HepG2 (cell line): Measurements from ENCODE around the gene BPIFB2. TPM values are rescaled to one million over a fixed set of nuclear protein-coding genes. Genes with fewer than 3 reads are reported as not detected.

ENCODE experiments used
- CAMTA2 ChIP-seq: sonication (generic); formaldehyde crosslinking; IDR thresholded peaks from 2 replicates; pipeline ENCODE4 v1.4.0; 2020; ENCODE audit warnings: mild to moderate bottlenecking, missing genetic modification reagents, borderline replicate concordance
- CSRNP1 ChIP-seq: sonication (generic); formaldehyde crosslinking; IDR thresholded peaks from 2 replicates; pipeline ENCODE4 v1.8.1; 2023; ENCODE audit warnings: mild to moderate bottlenecking, missing genetic modification reagents
- ELF3 ChIP-seq: IDR thresholded peaks from 2 replicates; pipeline ENCODE4 v1.6.1; 2016; ENCODE audit warnings: missing genetic modification reagents, missing compliant biosample characterization
- IRF2 ChIP-seq: IDR thresholded peaks from 2 replicates; pipeline ENCODE4 v1.6.1; 2018; ENCODE audit warnings: missing genetic modification reagents, missing compliant biosample characterization
- MIER3 ChIP-seq: IDR thresholded peaks from 2 replicates; pipeline ENCODE4 v1.6.1; 2016; ENCODE audit warnings: missing compliant biosample characterization, borderline replicate concordance
- NCOA1 ChIP-seq: sonication (generic); formaldehyde crosslinking; IDR thresholded peaks from 2 replicates; pipeline ENCODE4 v1.9.0; 2021; ENCODE audit warnings: missing genetic modification reagents
- RORA ChIP-seq: sonication (generic); formaldehyde crosslinking; IDR thresholded peaks from 2 replicates; pipeline ENCODE4 v1.5.0; 2020; ENCODE audit warnings: mild to moderate bottlenecking, missing genetic modification reagents, moderate library complexity
- SAP130 ChIP-seq: IDR thresholded peaks from 2 replicates; pipeline ENCODE4 v1.6.1; 2016; ENCODE audit warnings: low read depth
- SP4 ChIP-seq: sonication (generic); formaldehyde crosslinking; IDR thresholded peaks from 2 replicates; pipeline ENCODE4 v1.8.1; 2023; ENCODE audit warnings: mild to moderate bottlenecking, missing genetic modification reagents
- XBP1 ChIP-seq: sonication (generic); formaldehyde crosslinking; IDR thresholded peaks from 2 replicates; pipeline ENCODE4 v1.5.0; 2020; ENCODE audit warnings: missing genetic modification reagents
- ZFP1 ChIP-seq: IDR thresholded peaks from 2 replicates; pipeline ENCODE4 v1.6.1; 2016
- ZNF124 ChIP-seq: sonication (generic); formaldehyde crosslinking; IDR thresholded peaks from 2 replicates; pipeline ENCODE4 v1.4.0; 2020; ENCODE audit warnings: missing genetic modification reagents
- ZNF296 ChIP-seq: sonication (generic); formaldehyde crosslinking; conservative IDR thresholded peaks from 2 replicates; pipeline ENCODE4 v1.5.0; 2020; ENCODE audit warnings: mild to moderate bottlenecking, missing genetic modification reagents
- ZNF512B ChIP-seq: sonication (generic); formaldehyde crosslinking; IDR thresholded peaks from 2 replicates; pipeline ENCODE4 v1.5.1; 2020; ENCODE audit warnings: missing genetic modification reagents, mild to moderate bottlenecking, borderline replicate concordance
- polyA plus RNA-seq, 8 experiments: library from polyadenylated mRNA; depleted of rRNA in 3 of 8; stranded (reverse) in 7 of 8; unstranded in 1 of 8; fragments of >200 nt; fragmentation: Illumina TruSeq in 4 of 8; extraction: Trizol in 4 of 8; gene quantifications; 2 replicates each; pipeline versions ENCODE4 v1.2.1 to v1.2.3, GENCODE V29; 2011 to 2016; ENCODE audit warnings: low read depth in 4 of 8, missing spikeins in 1 of 8, mixed read lengths in 1 of 8; ENCODE audit not compliant: insufficient read depth in 1 of 8
- total RNA-seq, 5 experiments: library from RNA; depleted of rRNA; stranded (reverse); fragments of >200 nt; fragmentation: Illumina TruSeq; extraction: Trizol; gene quantifications; 2 replicates each; pipeline ENCODE4 v1.2.3, GENCODE V29; 2016; ENCODE audit warnings: low read depth in 1 of 5
- TF ChIP-seq, protein P1 (sequence below): sonication (generic); formaldehyde crosslinking; IDR thresholded peaks from 2 replicates; pipeline ENCODE4 v1.4.0; 2020; ENCODE audit warnings: missing genetic modification reagents, low read depth, mild to moderate bottlenecking, borderline replicate concordance
- TF ChIP-seq, protein P2 (sequence below): sonication (generic); formaldehyde crosslinking; IDR thresholded peaks from 2 replicates; pipeline ENCODE4 v1.4.0; 2020; ENCODE audit warnings: missing genetic modification reagents
- TF ChIP-seq, protein P3 (sequence below): sonication (generic); formaldehyde crosslinking; IDR thresholded peaks from 2 replicates; pipeline ENCODE4 v1.4.0; 2020; ENCODE audit warnings: low read depth, mild to moderate bottlenecking, missing genetic modification reagents

The BPIFB2 gene
- total and polyA plus RNA-seq, 2 of the 13 experiments (the other 11 are each of a cell fraction or from before 2014, with no cell fraction given): 54.5 to 902 TPM

- TF ChIP-seq NCOA1 (no peak), RORA (CRISPR knock-in tag) (no peak), XBP1 (0 out of 2 replicates have a peak, but pooled peaks have one; percentile 36), ZNF512B (CRISPR knock-in tag) (no peak), ZNF296 (CRISPR knock-in tag) (peak; percentile 99), CAMTA2 (no peak), ELF3 (CRISPR knock-in tag) (peak; percentile 99), IRF2 (peak; percentile 94), SAP130 (CRISPR knock-in tag) (peak; percentile 96), ZFP1 (peak; percentile 87; the same call in 1 of the 2 replicates), SP4 (peak; percentile 31; the same call in 1 of the 2 replicates), MIER3 (CRISPR knock-in tag) (peak; percentile 97; the same call in 1 of the 2 replicates), ZNF124 (peak; percentile 91), CSRNP1 (CRISPR knock-in tag) (no peak)
- TF ChIP-seq, protein P1, sequence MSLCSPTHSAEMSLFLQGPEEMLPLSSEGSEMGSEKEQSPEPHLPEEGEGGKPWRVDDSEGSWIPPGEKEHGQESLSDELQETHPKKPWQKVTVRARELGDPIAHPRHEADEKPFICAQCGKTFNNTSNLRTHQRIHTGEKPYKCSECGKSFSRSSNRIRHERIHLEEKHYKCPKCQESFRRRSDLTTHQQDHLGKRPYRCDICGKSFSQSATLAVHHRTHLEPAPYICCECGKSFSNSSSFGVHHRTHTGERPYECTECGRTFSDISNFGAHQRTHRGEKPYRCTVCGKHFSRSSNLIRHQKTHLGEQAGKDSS (CRISPR knock-in tag): peak; percentile 95
- TF ChIP-seq, protein P2, sequence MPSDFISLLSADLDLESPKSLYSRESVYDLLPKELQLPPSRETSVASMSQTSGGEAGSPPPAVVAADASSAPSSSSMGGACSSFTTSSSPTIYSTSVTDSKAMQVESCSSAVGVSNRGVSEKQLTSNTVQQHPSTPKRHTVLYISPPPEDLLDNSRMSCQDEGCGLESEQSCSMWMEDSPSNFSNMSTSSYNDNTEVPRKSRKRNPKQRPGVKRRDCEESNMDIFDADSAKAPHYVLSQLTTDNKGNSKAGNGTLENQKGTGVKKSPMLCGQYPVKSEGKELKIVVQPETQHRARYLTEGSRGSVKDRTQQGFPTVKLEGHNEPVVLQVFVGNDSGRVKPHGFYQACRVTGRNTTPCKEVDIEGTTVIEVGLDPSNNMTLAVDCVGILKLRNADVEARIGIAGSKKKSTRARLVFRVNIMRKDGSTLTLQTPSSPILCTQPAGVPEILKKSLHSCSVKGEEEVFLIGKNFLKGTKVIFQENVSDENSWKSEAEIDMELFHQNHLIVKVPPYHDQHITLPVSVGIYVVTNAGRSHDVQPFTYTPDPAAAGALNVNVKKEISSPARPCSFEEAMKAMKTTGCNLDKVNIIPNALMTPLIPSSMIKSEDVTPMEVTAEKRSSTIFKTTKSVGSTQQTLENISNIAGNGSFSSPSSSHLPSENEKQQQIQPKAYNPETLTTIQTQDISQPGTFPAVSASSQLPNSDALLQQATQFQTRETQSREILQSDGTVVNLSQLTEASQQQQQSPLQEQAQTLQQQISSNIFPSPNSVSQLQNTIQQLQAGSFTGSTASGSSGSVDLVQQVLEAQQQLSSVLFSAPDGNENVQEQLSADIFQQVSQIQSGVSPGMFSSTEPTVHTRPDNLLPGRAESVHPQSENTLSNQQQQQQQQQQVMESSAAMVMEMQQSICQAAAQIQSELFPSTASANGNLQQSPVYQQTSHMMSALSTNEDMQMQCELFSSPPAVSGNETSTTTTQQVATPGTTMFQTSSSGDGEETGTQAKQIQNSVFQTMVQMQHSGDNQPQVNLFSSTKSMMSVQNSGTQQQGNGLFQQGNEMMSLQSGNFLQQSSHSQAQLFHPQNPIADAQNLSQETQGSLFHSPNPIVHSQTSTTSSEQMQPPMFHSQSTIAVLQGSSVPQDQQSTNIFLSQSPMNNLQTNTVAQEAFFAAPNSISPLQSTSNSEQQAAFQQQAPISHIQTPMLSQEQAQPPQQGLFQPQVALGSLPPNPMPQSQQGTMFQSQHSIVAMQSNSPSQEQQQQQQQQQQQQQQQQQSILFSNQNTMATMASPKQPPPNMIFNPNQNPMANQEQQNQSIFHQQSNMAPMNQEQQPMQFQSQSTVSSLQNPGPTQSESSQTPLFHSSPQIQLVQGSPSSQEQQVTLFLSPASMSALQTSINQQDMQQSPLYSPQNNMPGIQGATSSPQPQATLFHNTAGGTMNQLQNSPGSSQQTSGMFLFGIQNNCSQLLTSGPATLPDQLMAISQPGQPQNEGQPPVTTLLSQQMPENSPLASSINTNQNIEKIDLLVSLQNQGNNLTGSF (CRISPR knock-in tag): no peak
- TF ChIP-seq, protein P3, sequence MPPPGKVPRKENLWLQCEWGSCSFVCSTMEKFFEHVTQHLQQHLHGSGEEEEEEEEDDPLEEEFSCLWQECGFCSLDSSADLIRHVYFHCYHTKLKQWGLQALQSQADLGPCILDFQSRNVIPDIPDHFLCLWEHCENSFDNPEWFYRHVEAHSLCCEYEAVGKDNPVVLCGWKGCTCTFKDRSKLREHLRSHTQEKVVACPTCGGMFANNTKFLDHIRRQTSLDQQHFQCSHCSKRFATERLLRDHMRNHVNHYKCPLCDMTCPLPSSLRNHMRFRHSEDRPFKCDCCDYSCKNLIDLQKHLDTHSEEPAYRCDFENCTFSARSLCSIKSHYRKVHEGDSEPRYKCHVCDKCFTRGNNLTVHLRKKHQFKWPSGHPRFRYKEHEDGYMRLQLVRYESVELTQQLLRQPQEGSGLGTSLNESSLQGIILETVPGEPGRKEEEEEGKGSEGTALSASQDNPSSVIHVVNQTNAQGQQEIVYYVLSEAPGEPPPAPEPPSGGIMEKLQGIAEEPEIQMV (CRISPR knock-in tag): peak; percentile 78; the same call in 1 of the 2 replicates
These were observed 1.4 kb upstream of the BPIFB2 start (continued) for GRCh38 chr20:33005908-33006775.
